Thoracic aorta (tissue), 2 donors: ENCODE data around the gene ELFN1. TPM values are rescaled to one million over a fixed set of nuclear protein-coding genes. Genes with fewer than 3 reads are reported as not detected.

Experiments
- ATAC-seq: fragments of 150-250 bp; one replicate; pipeline ENCODE4 v1.8.0; 2017; ENCODE audit warnings: low read depth; ENCODE audit not compliant: insufficient number of reproducible peaks, low FRiP score
- DNase-seq: peaks from one replicate; pipeline ENCODE4 v3.0.0-alpha.2; 2020; ENCODE audit warnings: low spot score
- H3K27ac ChIP-seq, 2 donors: fragments of 200-600 bp; sonication (generic); 1 replicate in 1 of 2; 2 replicates in 1 of 2; pipeline ENCODE4 v1.5.1; 2016; ENCODE audit warnings: mild to moderate bottlenecking in 2 of 2, moderate library complexity in 2 of 2
- H3K27me3 ChIP-seq: fragments of 200-600 bp; sonication (generic); replicated peaks from 2 replicates; pipeline ENCODE4 v1.6.0; 2016; ENCODE audit warnings: mild to moderate bottlenecking; ENCODE audit not compliant: insufficient read depth
- H3K36me3 ChIP-seq: fragments of 200-600 bp; sonication (generic); one replicate; pipeline ENCODE4 v1.5.1; 2016
- H3K4me1 ChIP-seq, 2 donors: fragments of 200-600 bp; sonication (generic); 1 replicate in 1 of 2; 2 replicates in 1 of 2; pipeline versions ENCODE4 v1.5.1 to v1.6.0; 2016; ENCODE audit warnings: low read depth in 2 of 2, mild to moderate bottlenecking in 1 of 2; ENCODE audit not compliant: control insufficient read depth in 1 of 2
- H3K4me3 ChIP-seq: fragments of 200-600 bp; sonication (generic); 2 replicates; pipeline ENCODE4 v1.5.1; 2016; ENCODE audit warnings: mild to moderate bottlenecking
- H3K9me3 ChIP-seq: fragments of 200-600 bp; sonication (generic); 2 replicates; pipeline ENCODE4 v1.5.1; 2016
- CTCF ChIP-seq: fragments of 200-600 bp; sonication (generic); IDR thresholded peaks from one replicate; pipeline ENCODE4 v1.5.1; 2019; ENCODE audit warnings: antibody characterized with exemption
- total RNA-seq, 2 donors: library from RNA; depleted of rRNA; stranded (reverse); fragments of >200 nt; gene quantifications; one replicate each; pipeline versions ENCODE4 v1.1.0 to v1.2.3, GENCODE V29; 2016

Gene ELFN1
- total RNA-seq, 2 donors from 2014 or later: 0.81 to 0.85 TPM

GRCh38 chr7:1670894-1671593 is 967 bp downstream of the ELFN1 start:
- no peaks in the 10 kb centered on the region for H3K9me3 ChIP-seq
- no peaks in the 10 kb centered on the region for H3K36me3 ChIP-seq
- H3K27me3 ChIP-seq: peaks cover 28% of the 10 kb centered on the region
- H3K4me1 ChIP-seq: peaks cover 16 to 22% of the 10 kb centered on the region in 2 donors
- no peak for DNase-seq
- H3K27ac ChIP-seq: no peak overlapping the region
- ATAC-seq: no peak
- TF ChIP-seq CTCF: no peak
- H3K4me3 ChIP-seq: no peak overlapping the region

- Histone ChIP-seq H3K27me3 (peaks cover 20% of the 10 kb centered on the region), H3K27ac (no peak overlapping the region)
- no peak for DNase-seq
These were observed 1.7 kb downstream of the ELFN1 start for GRCh38 chr7:1671594-1672451.

GRCh38 chr7:1672851-1673486 is 2.9 kb downstream of the ELFN1 start:
- Histone ChIP-seq H3K9me3 (no peaks in the 10 kb centered on the region), H3K27ac (no peak overlapping the region), H3K36me3 (no peaks in the 10 kb centered on the region), H3K4me1 (peaks cover 0 to 6% of the 10 kb centered on the region in 2 donors), H3K27me3 (peaks cover 12% of the 10 kb centered on the region), H3K4me3 (no peak overlapping the region)
- ATAC-seq: no peak
- TF ChIP-seq CTCF: no peak
- no peak for DNase-seq

More at GRCh38 chr7:1671594-1672451, 1.7 kb downstream of the ELFN1 start:
- no peak for TF ChIP-seq CTCF
- Histone ChIP-seq H3K4me3 (no peak overlapping the region), H3K36me3 (no peaks in the 10 kb centered on the region), H3K9me3 (no peaks in the 10 kb centered on the region), H3K4me1 (peaks cover 8 to 15% of the 10 kb centered on the region in 2 donors)
- ATAC-seq: no peak

- Histone ChIP-seq H3K4me1 (peaks cover 0 to 6% of the 10 kb centered on the region in 2 donors), H3K36me3 (no peaks in the 10 kb centered on the region), H3K9me3 (no peaks in the 10 kb centered on the region), H3K27me3 (peaks cover 12% of the 10 kb centered on the region), H3K4me3 (no peak overlapping the region), H3K27ac (no peak overlapping the region)
- TF ChIP-seq CTCF: no peak
- ATAC-seq: no peak
- no peak for DNase-seq
These were observed 3.6 kb downstream of the ELFN1 start for GRCh38 chr7:1673581-1674118.
